ENCODE measurements around the gene ACTR8. TPM values are rescaled to one million over a fixed set of nuclear protein-coding genes. Genes with fewer than 3 reads are reported as not detected.

The ACTR8 gene
- total RNA-seq, 1 experiment from 2014 or later, result 35.2 TPM

DNA sequence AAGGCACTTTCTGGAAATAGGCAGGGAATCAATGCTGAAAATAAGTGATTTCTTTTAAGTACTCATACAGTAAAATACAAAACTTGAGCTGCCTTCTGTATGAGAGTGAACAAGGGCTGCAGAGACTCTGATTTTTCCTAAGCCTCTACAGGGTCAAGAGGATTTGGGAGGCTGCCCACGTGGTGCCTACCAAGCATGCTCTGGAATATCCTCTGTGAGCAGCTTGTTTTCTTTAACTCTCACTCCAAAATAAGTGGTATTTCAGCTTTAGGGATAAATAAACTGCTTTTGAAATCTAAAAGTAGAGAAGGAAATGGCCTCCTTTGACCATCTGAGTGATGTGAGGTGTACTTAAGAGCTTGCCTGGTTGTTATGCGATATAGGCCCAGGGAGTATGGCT is 17.8 kb upstream of the ACTR8 start:
- no peaks in the 10 kb centered on the region for H3K27me3 ChIP-seq (replicated peaks; ENCODE audit: control insufficient read depth, insufficient read depth, low read length)
- no peak overlapping the region for H3K4me3 Mint-ChIP-seq (ENCODE audit: unreplicated experiment)
- no TSS peak for BruUV-seq (replicated peaks)
- H3K27me3 Mint-ChIP-seq (ENCODE audit: insufficient read depth, unreplicated experiment), result no peaks in the 10 kb centered on the region
- H3K4me3 ChIP-seq (ENCODE audit: low read depth, low read length), result no peak overlapping the region
- H3K27ac Mint-ChIP-seq (ENCODE audit: unreplicated experiment), result no peak overlapping the region
- H3K36me3 ChIP-seq (ENCODE audit: control insufficient read depth, insufficient read depth, low read length), result no peaks in the 10 kb centered on the region
- H3K9me3 ChIP-seq, result no peaks in the 10 kb centered on the region
- H3K4me1 ChIP-seq, result no peaks in the 10 kb centered on the region
- no peak for DNase-seq
- H3K36me3 Mint-ChIP-seq (ENCODE audit: insufficient read depth, unreplicated experiment), result no peaks in the 10 kb centered on the region
- ChIA-PET POLR2A (interaction anchor here (0.6 kb wide), 1 partner anchor 140 kb away, joined by 3 read pairs; no protein-coding TSS in a partner anchor), CTCF (no interaction called here)
- no peak for TF ChIP-seq CTCF (IDR thresholded peaks at IDR 0.05; ENCODE audit: insufficient read depth in 1 of 2, low read depth in 1 of 2, low read length in 1 of 2, severe bottlenecking in 1 of 2, unreplicated experiment in 1 of 2)
- no peaks in the 10 kb centered on the region for H3K9me3 Mint-ChIP-seq (ENCODE audit: unreplicated experiment)
- intact Hi-C loops (cut with micrococcal nuclease; ENCODE audit: unreplicated experiment), result no loop called here
- H3K4me1 Mint-ChIP-seq (ENCODE audit: low read depth, unreplicated experiment), result no peaks in the 10 kb centered on the region

DNA sequence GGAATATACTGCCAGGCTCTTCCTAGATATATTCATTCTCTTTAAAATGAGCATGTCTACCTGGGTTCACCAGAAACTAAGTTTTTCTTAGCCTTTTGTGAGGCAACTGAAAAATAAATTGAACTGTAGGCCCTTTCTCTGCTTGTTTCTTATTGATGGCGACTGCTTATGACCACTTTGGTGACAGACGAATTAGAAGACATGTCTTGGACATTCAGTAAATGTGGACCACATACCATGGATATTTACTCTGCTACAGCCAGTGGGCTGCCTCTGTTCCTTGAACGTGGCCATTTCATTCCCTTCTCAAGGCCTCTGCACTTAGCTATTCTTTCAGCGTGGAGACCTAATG is 10.3 kb upstream of the ACTR8 start:
- H3K9me3 ChIP-seq, result no peaks in the 10 kb centered on the region
- no peaks in the 10 kb centered on the region for H3K9me3 Mint-ChIP-seq (ENCODE audit: unreplicated experiment)
- intact Hi-C loops (cut with micrococcal nuclease; ENCODE audit: unreplicated experiment), result loop anchor here (5.0 kb wide), 1 partner anchor 45 kb away; the partner anchor contains the start of genes CHDH and IL17RB
- peak in 1 of 2 experiments; percentile 4 for DNase-seq
- BruUV-seq (replicated peaks), result TSS peak; percentile 94
- ChIA-PET CTCF (interaction anchor here (1.5 to 1.6 kb wide), 2 partner anchors 10 to 50 kb away, joined by 3 read pairs; no protein-coding TSS in a partner anchor), POLR2A (interaction anchor here (0.5 to 2.1 kb wide), 3 partner anchors 11 to 47 kb away, joined by 6 to 14 read pairs (median 8); partner anchors contain the start of genes CHDH and IL17RB)
- peaks cover 16% of the 10 kb centered on the region for H3K4me1 Mint-ChIP-seq (ENCODE audit: low read depth, unreplicated experiment)
- H3K4me1 ChIP-seq, result peaks cover 7% of the 10 kb centered on the region; the same call in 1 of the 2 replicates
- no peaks in the 10 kb centered on the region; the same call in 1 of the 2 replicates for H3K36me3 ChIP-seq (ENCODE audit: control insufficient read depth, insufficient read depth, low read length)
- peak overlapping the region; percentile 96 for H3K4me3 Mint-ChIP-seq (ENCODE audit: unreplicated experiment)
- H3K36me3 Mint-ChIP-seq (ENCODE audit: insufficient read depth, unreplicated experiment), result peaks cover 8% of the 10 kb centered on the region
- no peak for TF ChIP-seq CTCF (IDR thresholded peaks at IDR 0.05; ENCODE audit: insufficient read depth in 1 of 2, low read depth in 1 of 2, low read length in 1 of 2, severe bottlenecking in 1 of 2, unreplicated experiment in 1 of 2)
- H3K27me3 Mint-ChIP-seq (ENCODE audit: insufficient read depth, unreplicated experiment), result no peaks in the 10 kb centered on the region
- peak overlapping the region; percentile 99 for H3K27ac Mint-ChIP-seq (ENCODE audit: unreplicated experiment)
- peak overlapping the region; percentile 42 for H3K4me3 ChIP-seq (ENCODE audit: low read depth, low read length)
- H3K27me3 ChIP-seq (replicated peaks; ENCODE audit: control insufficient read depth, insufficient read depth, low read length), result no peaks in the 10 kb centered on the region

- Mint-ChIP-seq H3K27me3 (ENCODE audit: insufficient read depth, unreplicated experiment) (no peaks in the 10 kb centered on the region), H3K36me3 (ENCODE audit: insufficient read depth, unreplicated experiment) (peaks cover 13% of the 10 kb centered on the region), H3K27ac (ENCODE audit: unreplicated experiment) (peak within 1 kb of the TSS; percentile 99), H3K4me3 (ENCODE audit: unreplicated experiment) (peak within 1 kb of the TSS; percentile 96), H3K4me1 (ENCODE audit: low read depth, unreplicated experiment) (peaks cover 16% of the 10 kb centered on the region), H3K9me3 (ENCODE audit: unreplicated experiment) (no peaks in the 10 kb centered on the region)
- Histone ChIP-seq H3K36me3 (ENCODE audit: control insufficient read depth, insufficient read depth, low read length) (no peaks in the 10 kb centered on the region; the same call in 1 of the 2 replicates), H3K9me3 (no peaks in the 10 kb centered on the region), H3K4me1 (peaks cover 7% of the 10 kb centered on the region; the same call in 1 of the 2 replicates), H3K27me3 (replicated peaks; ENCODE audit: control insufficient read depth, insufficient read depth, low read length) (no peaks in the 10 kb centered on the region), H3K4me3 (ENCODE audit: low read depth, low read length) (peak within 1 kb of the TSS; percentile 94)
- ChIA-PET CTCF (interaction anchor here (1.5 to 1.6 kb wide), 2 partner anchors 10 to 49 kb away, joined by 3 read pairs; no protein-coding TSS in a partner anchor), POLR2A (interaction anchor here (0.5 to 2.1 kb wide), 3 partner anchors 11 to 47 kb away, joined by 6 to 14 read pairs (median 8); partner anchors contain the start of genes CHDH and IL17RB)
- TF ChIP-seq CTCF (IDR thresholded peaks at IDR 0.05; ENCODE audit: insufficient read depth in 1 of 2, low read depth in 1 of 2, low read length in 1 of 2, severe bottlenecking in 1 of 2, unreplicated experiment in 1 of 2), result no peak
- no TSS peak for BruUV-seq (replicated peaks)
- intact Hi-C loops (cut with micrococcal nuclease; ENCODE audit: unreplicated experiment), result loop anchor here (1.0 to 5.0 kb wide), 3 partner anchors 9 to 44 kb away; partner anchors contain the start of genes ACTR8, CHDH and IL17RB
- DNase-seq, result peak; percentile 96 to 98
These were observed 9.7 kb upstream of the ACTR8 start, which contains the start of gene SELENOK for GRCh38 chr3:53891497-53892285. Gene SELENOK, minus strand, starts transcription at chr3:53891859.

Data from Caco-2 (cell line).